BJ (cell line): ENCODE data around the gene HOXC5. TPM values are rescaled to one million over a fixed set of nuclear protein-coding genes. Genes with fewer than 3 reads are reported as not detected.

Experiments
- CTCF ChIA-PET: fragments of 350-600 bp; formaldehyde crosslinking; extraction: SDS; loops from one replicate; lab custom pipeline; 2021; ENCODE audit warnings: antibody characterized with exemption, inconsistent platforms; lab: Yijun Ruan, JAX
- POLR2A ChIA-PET: fragments of 300-600 bp; sonication (Branson Sonifier 250); formaldehyde crosslinking; extraction: SDS; loops from one replicate; lab custom pipeline; 2021; ENCODE audit warnings: antibody characterized with exemption; lab: Charles Lee
- DNase-seq: peaks from one replicate; pipeline ENCODE4 v3.0.0-alpha.2; 2011; ENCODE audit warnings: low read depth
- H3K27me3 ChIP-seq: 2 replicates; pipeline ENCODE4 v1.6.0; 2011; ENCODE audit warnings: low read length; ENCODE audit not compliant: control insufficient read depth, insufficient read depth
- H3K36me3 ChIP-seq: 2 replicates; pipeline ENCODE4 v1.5.1; 2011; ENCODE audit warnings: low read length; ENCODE audit not compliant: control insufficient read depth, insufficient read depth
- H3K4me3 ChIP-seq: 2 replicates; pipeline ENCODE4 v1.5.1; 2011; ENCODE audit warnings: low read depth, mild to moderate bottlenecking, control low read depth, low read length
- polyA plus RNA-seq: library from polyadenylated mRNA; depleted of rRNA; stranded (reverse); fragments of >200 nt; gene quantifications from 2 replicates; pipeline ENCODE4 v1.2.3, GENCODE V29; 2011
- TF ChIP-seq, protein P1 (sequence below): IDR thresholded peaks from 2 replicates; pipeline ENCODE4 v1.5.1; 2011; ENCODE audit warnings: low read depth, mild to moderate bottlenecking, control low read depth, inconsistent platforms, low read length, moderate library complexity; ENCODE audit not compliant: insufficient read depth

Gene HOXC5
- polyA plus RNA-seq, 1 experiment: not detected

GRCh38 chr12:53985692-53985993 lies 47.2 kb upstream of the HOXC5 start:
- DNase-seq: no peak
- TF ChIP-seq, protein P1, sequence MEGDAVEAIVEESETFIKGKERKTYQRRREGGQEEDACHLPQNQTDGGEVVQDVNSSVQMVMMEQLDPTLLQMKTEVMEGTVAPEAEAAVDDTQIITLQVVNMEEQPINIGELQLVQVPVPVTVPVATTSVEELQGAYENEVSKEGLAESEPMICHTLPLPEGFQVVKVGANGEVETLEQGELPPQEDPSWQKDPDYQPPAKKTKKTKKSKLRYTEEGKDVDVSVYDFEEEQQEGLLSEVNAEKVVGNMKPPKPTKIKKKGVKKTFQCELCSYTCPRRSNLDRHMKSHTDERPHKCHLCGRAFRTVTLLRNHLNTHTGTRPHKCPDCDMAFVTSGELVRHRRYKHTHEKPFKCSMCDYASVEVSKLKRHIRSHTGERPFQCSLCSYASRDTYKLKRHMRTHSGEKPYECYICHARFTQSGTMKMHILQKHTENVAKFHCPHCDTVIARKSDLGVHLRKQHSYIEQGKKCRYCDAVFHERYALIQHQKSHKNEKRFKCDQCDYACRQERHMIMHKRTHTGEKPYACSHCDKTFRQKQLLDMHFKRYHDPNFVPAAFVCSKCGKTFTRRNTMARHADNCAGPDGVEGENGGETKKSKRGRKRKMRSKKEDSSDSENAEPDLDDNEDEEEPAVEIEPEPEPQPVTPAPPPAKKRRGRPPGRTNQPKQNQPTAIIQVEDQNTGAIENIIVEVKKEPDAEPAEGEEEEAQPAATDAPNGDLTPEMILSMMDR: no peak
- peak overlapping the region; percentile 60 for H3K4me3 ChIP-seq
- peaks cover 2% of the 10 kb centered on the region; the same call in 1 of the 2 replicates for H3K27me3 ChIP-seq
- ChIA-PET CTCF (interaction anchor here (0.8 to 5.8 kb wide), 29 partner anchors 10 to 418 kb away, joined by 3 to 90 read pairs (median 6); partner anchors contain the start of genes HOXC5, HOXC8, HOXC9 and SMUG1), POLR2A (no interaction called here)
- H3K36me3 ChIP-seq: no peaks in the 10 kb centered on the region; the same call in 1 of the 2 replicates

- H3K4me3 ChIP-seq: peak overlapping the region; percentile 60
Measured at GRCh38 chr12:53985994-53986685, 46.7 kb upstream of the HOXC5 start.

DNA sequence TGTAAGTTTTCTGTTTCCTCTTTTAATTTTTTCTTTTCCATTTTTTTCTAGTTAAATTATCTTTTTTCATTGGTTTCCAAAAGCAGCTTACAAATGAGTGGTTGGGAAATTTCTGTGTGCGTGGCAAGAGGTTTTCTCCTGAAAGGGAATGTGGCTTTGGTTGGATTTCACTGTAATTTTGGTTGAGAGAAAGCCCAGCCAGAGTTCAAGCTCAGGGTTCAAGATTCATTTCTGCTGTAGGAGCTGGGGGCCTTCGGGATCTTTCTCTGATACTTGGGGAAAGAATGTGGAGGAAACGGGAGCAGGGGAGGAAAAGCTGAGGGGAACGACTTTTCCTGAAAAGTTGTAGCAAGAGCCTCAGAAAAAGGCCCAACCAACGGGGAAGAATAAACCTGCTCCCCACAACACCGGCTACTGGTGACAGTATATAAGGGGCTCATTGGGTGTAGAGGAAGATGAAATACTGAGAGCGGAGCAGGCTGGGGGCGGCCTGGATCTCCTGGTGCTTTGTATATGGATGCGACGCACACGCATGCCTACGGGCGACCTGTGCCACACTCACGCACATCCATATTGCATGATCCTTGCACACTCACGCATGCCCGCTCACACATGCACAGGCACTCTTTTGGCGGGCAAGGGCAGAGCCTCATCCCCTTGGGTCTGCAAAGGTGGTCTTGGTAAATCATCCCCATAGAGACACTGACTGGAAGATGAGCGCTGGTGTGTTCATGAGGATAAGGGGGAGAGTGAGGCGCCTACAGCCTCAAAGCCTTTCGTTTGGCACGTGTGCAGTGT lies 46.0 kb upstream of the HOXC5 start:
- Histone ChIP-seq H3K36me3 (no peaks in the 10 kb centered on the region; the same call in 1 of the 2 replicates), H3K27me3 (peaks cover 5% of the 10 kb centered on the region; the same call in 1 of the 2 replicates), H3K4me3 (peak overlapping the region; percentile 60)
- ChIA-PET CTCF (interaction anchor here (0.9 to 5.8 kb wide), 12 partner anchors 13 to 240 kb away, joined by 3 to 90 read pairs (median 11); partner anchors contain the start of genes HOXC5, HOXC8 and HOXC9), POLR2A (no interaction called here)
- TF ChIP-seq, protein P1: no peak
- no peak for DNase-seq

More at GRCh38 chr12:53985994-53986685, 46.7 kb upstream of the HOXC5 start:
- CTCF ChIA-PET: interaction anchor here (0.8 to 5.8 kb wide), 28 partner anchors 10 to 418 kb away, joined by 3 to 90 read pairs (median 6); partner anchors contain the start of genes HOXC5, HOXC8 and HOXC9
- DNase-seq: no peak
- POLR2A ChIA-PET: no interaction called here
- TF ChIP-seq, protein P1: no peak
- H3K27me3 ChIP-seq: peaks cover 3% of the 10 kb centered on the region; the same call in 1 of the 2 replicates
- no peaks in the 10 kb centered on the region; the same call in 1 of the 2 replicates for H3K36me3 ChIP-seq

GRCh38 chr12:53987787-53988230 lies 45.0 kb upstream of the HOXC5 start:
- TF ChIP-seq, protein P1: no peak
- ChIA-PET CTCF (interaction anchor here (1.0 to 5.8 kb wide), 13 partner anchors 12 to 241 kb away, joined by 3 to 90 read pairs (median 8); partner anchors contain the start of genes HOXC8 and HOXC9), POLR2A (interaction anchor here (0.6 kb wide), 1 partner anchor 21 kb away, joined by 5 read pairs; the partner anchor contains the start of gene HOXC8)
- no peak for DNase-seq
- Histone ChIP-seq H3K36me3 (no peaks in the 10 kb centered on the region; the same call in 1 of the 2 replicates), H3K4me3 (no peak overlapping the region), H3K27me3 (peaks cover 6% of the 10 kb centered on the region; the same call in 1 of the 2 replicates)
